GM21737 (cell line): Measurements from ENCODE around the gene KRT86.

Experiments
- ATAC-seq: cut with Tn5 transposase; IDR thresholded peaks from one replicate; pipeline ENCODE4 v1.9.1; 2021; ENCODE audit warnings: mild to moderate bottlenecking, moderate library complexity; ENCODE audit not compliant: unreplicated experiment

The KRT86 gene

DNA sequence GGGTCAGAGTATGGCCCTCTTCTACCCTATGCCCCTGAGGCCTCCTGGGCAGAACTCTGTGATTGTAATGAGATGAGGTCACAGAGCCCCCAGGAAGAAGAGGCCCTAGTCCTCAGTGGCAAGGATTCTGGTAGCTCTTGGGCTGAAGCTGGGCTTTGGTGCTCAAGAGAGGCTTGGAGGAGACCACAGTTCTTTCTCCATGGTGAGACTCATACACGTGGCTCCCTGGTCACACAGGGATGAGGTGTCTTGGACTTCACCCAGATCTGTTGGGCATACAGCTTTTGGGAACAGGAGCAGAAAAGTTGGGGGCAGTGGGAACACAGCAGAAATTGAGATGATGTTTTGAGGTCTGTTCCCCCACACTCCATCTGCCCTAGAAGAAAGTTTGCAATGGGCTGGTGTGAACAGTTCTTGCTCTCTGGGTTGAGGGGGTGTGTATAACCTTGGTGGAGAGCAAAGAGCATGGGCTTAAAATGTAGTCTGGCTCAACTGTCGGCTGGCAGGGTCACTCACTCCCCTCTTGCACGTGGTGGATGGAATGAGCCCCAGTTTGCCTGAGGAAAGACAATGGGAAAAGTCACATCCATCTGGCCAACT is at the start of gene KRT86:
KRT86 (plus strand) TSS at position 125 of the 600 bp plus-strand sequence. CDS start 27,272 bp downstream, outside the sequence.
- ATAC-seq = no peak

- no peak for ATAC-seq
Observed at GRCh38 chr12:52225752-52226151, 48.7 kb upstream of the KRT86 start.

DNA sequence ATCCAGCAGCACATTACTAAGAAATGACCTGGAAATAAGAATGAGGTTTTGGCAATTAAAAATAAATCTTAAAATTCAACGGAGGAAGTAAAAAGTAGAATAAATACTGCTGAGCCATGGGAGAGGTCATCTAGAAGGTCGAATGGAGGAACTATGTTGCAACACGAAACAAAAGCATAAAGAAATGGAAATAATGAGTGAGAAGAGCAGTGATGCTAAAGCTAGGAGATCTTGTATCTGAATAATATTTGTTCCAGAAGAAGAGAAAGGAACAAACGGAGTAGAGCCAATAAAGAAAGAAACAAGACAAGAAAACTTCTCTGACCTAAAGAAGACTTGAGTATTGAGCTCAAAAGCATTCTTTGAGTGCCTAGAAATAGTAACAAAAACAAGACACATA is 48.0 kb upstream of the KRT86 start:
- ATAC-seq = no peak

DNA sequence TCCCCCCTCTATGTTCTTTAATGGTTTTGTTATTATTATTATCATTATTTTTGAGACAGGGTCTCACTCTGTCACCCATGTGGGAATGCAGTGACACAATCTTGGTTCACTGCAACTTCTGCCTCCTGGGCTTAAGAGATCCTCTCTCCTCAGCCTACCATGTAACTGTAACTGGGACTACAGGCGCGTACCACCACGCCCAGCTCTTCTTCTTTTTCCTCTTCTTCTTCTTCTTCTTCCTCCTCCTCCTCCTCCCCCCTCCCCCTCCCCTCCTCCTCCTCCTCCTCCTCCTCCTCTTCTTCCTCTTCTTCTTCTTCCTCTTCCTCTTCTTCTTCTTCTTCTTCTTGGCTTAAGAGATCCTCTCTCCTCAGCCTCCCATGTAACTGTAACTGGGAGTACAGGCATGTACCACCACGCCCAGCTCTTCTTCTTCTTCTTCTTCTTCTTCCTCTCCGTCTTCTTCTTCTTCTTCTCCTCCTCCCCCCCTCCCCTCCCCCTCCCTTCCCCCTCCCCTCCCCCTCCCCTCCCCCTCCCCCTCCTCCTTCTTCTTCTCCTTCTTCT is 46.8 kb upstream of the KRT86 start:
- ATAC-seq = no peak

- ATAC-seq = no peak
Observed at GRCh38 chr12:52228366-52228765, 46.1 kb upstream of the KRT86 start.

DNA sequence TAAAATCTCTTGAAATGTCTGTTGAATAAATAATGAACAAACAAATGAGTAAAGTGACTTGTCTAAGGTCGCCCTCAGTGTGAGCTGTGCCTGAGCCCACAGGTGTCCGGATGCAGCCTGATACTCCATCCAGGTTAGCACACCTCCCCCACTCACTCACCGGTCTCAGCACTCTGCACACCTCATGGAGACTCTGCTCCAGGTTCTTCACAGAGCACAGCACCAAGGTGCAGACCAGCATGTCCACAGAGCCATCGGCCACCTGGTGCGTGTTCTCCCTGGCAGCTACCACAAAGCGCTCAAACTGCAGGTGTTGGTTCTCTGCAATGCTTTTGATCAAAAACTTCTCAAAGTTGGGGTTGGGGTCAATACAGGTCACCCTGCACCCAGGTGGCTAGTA is 45.5 kb upstream of the KRT86 start:
- no peak for ATAC-seq

DNA sequence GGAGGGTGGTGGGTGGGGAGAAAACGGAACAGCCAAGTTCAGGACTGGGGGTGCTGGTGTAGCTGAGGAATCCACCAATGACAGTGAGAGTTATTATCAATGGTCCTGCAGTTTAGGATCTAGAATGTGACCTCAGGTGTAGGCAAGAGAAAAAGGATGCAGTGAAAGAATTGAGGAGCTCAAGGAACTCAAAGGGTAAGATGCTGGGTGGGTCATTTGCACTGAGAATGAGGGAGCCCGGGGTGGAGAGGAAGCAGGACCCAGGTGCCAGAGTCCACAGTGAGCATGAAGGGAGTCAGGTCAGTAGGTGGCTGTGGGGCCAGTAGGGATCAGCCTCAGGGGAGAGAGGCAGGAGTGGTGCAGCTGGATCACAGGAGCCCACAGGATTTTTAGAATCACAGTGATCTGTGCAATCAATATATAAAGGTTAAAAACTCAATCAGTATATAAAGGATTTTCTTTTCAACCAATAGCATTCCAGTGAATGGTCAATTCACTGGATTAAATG is 44.6 kb upstream of the KRT86 start:
- ATAC-seq = no peak

DNA sequence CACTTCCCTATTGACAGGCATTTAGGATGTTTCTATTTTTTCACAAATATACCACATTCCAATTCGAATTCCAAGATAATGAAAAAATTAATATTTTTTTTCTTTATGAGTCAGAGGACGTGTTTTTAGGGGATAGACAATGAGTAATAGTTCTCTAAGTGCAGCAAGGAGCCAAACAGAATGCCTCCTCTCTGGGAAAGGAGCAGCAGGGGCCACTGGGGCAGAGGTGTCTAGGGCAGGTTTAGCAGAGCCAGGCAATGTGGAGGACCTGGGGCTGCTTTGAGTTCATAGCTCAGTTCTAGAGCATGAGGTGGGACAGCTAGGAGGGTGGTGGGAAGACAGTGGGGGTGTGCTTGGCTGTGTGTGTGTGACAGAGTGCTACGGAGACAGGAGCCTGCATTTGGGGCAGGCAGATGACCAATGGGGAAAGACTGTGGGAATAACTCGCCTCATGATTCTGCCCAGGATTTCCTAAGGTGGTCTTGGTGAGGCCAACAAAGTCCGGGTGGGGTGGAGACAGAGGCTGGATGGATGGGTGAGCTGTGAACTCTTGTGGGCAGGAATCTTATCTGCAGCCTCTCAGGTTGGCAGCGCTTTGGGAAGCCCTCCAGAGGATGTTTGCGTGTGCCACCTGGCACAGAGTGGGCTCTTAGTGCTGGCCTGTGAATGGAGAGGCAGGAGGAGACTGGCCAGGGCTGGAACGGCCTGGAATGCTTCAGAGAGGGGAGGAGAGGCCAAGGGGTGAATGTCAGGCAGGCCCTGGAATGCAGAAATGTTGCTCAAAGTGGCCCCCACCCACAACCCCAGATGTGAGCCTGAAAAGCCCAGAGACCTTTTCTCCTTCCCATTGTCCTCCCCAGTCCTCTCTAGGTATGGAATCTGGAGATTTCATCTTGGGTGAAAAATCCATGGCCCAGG is 43.8 kb upstream of the KRT86 start:
- no peak for ATAC-seq

DNA sequence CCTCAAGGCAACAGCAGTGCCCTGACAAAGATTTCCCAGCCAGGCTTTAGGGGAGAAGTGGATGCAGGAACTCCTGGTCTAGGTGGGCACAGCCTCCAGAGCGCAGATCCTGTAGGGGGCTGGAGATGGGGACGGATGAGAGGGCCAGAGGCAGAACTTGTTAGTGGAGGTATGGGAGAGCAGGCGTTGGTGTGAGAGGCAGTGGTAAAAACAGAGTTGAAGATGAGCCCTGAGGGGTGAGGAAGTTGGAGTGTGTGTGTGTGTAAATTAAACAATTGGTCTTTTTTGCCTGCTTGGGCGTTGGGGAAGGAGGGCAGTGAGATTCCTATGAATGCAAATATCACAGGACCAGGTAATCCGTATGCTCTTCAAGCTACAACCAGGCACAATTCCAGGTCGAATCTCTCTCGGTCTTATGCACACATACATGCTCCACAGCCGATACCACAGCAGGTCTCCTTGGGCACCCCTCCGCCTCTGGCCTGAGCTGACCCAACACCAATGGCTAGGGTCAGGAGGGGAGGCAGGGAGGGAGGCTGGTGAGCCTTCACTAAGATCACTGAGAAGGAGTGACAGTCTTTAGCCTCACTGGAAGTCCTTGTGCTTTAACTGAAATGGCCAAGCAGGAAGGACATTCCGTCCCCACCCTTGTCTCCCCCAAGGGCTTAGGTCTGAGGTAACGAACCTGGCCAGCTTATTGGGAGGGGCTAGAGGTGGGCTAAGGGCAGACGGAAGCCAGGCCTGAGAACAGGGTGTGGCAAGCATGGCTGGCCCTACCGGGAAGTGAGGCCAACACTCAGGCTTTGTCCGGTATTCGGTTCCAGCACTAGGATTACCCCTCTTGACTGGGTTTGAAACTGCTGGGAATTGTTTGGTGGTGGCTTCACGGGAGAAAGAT is 42.9 kb upstream of the KRT86 start:
- ATAC-seq = no peak

DNA sequence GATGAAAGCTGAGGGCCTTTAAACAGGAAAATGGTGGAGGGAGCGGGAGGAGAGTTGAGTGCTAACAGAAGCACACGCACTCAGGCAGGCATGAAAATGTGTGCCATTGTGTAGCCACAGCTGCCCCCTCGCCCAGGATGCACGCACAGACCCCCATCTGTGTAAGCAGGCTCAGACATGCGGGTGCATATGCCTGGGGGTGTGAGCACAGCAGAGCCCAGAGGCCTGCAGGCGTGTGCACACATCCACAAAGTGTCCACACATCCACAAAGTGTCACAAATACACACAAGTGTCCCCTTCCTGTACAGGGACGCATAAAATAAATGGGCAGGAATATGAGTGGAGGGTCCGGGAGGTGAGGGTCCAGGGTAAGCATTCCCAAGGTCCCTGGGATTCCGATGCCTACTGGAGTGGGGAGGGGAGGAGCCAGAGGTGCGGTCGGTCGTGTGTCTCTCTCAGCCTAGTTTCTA is 42.2 kb upstream of the KRT86 start:
- ATAC-seq = no peak

- no peak for ATAC-seq
Observed at GRCh38 chr12:52232674-52233461, 41.6 kb upstream of the KRT86 start, which contains the start of gene KRT7. Gene KRT7 (plus strand): TSS chr12:52233243. CDS start chr12:52233297, 54 bp downstream.

GRCh38 chr12:52233462-52234207 is 40.8 kb upstream of the KRT86 start:
- ATAC-seq = no peak

- no peak for ATAC-seq
Observed at GRCh38 chr12:52234223-52234810, 40.1 kb upstream of the KRT86 start.

GRCh38 chr12:52235001-52235764 is 39.3 kb upstream of the KRT86 start:
- no peak for ATAC-seq

DNA sequence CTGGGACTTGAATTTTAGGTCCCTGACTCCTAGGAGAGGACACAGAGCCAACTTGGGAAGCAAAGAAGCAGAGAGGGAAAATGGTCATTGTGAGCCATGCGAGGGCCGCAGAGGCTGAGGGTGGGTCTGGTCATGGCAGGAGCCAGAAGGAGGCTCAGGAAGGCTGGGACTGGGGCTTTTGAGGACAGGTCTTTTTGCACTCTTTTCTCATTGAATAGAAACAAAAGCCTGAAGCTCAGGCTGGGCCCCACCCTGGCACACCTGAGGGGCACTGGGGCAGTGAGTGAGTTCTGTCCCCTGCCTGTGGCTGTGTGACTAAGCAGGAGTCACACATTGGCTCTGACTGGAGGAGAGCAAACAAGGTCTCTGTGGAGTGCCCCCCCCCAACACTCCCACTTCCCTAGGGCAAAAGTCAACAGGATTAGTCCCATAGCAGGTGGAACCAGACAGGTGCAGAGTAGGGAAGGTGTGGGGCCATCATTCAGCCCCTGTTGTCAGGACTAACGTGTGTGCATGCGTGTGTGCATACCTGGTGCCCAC is 38.6 kb upstream of the KRT86 start:
- no peak for ATAC-seq

DNA sequence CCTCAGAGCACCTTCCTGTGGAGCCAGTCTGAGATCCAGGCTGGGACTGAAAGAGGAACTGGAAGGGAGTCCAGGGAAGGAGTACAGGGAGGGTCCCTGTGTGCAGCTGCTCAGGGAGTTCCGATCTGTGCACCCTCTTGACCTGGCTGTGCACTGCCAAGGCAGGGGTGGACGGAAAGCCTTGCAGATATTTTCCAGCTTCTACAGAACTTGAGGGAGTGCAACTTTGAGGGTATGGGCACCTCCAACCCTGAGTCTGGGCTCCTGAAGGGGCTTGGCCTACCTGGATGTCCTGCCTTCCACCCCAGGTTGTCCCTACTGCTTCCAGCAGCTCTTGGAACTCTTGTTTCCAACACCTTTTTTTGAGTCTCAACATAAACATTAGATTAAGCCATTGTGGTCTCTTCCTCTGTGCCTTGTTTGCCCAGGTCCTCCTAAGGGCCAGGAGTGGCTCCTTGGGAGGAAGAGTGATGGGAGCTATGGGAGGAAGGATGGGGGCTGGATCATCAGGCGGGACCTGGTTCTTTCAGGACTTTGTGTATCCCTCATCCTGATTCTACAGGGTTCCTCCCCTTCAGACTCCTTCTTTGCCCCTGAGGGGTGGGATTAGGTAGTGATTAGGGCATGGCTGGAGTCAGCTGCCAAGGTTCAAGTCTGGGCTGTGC is 37.9 kb upstream of the KRT86 start:
- ATAC-seq = no peak

GRCh38 chr12:52238207-52238840 is 36.1 kb upstream of the KRT86 start:
- no peak for ATAC-seq
